ENCODE results near the gene EGLN2. TPM values are rescaled to one million over a fixed set of nuclear protein-coding genes. Genes with fewer than 3 reads are reported as not detected.

Gene EGLN2
- total RNA-seq, 1 experiment from 2014 or later: 115 TPM

- no peak for ATAC-seq
- H3K27me3 ChIP-seq (ENCODE audit: control insufficient read depth, insufficient read depth, low read length): no peaks in the 10 kb centered on the region
- no peak for DNase-seq (ENCODE audit: low read depth, low spot score)
- in situ Hi-C loops (cut with HindIII; ENCODE audit: low pct_unique_long_range_greater_than_20kb, low sequenced_read_pairs): no loop called here
- no peaks in the 10 kb centered on the region for H3K9me3 ChIP-seq (ENCODE audit: control insufficient read depth, insufficient read depth, low read depth, low read length)
- ChIA-PET POLR2A (interaction anchor here (0.6 kb wide), 1 partner anchor 14 kb away, joined by 3 read pairs; no protein-coding TSS in a partner anchor), CTCF (no interaction called here)
- no peak overlapping the region for H3K4me3 ChIP-seq (ENCODE audit: low read depth in 2 of 2, low read length in 2 of 2)
- no peaks in the 10 kb centered on the region; the same call in 1 of the 2 replicates for H3K4me1 ChIP-seq (ENCODE audit: control insufficient read depth, insufficient read depth, low read length)
- no TSS peak for BruUV-seq (replicated peaks)
- TF ChIP-seq SIN3A (IDR thresholded peaks at IDR 0.05; ENCODE audit: borderline replicate concordance, insufficient read depth, low read depth, low read length) (no peak), TCF7L2 (IDR thresholded peaks at IDR 0.05; ENCODE audit: low read depth, low read length) (no peak), POLR2AphosphoS5 (IDR thresholded peaks at IDR 0.05; ENCODE audit: low read depth, low read length) (no peak), CTCF (IDR thresholded peaks at IDR 0.05) (no peak)
- TF ChIP-seq, protein P1, sequence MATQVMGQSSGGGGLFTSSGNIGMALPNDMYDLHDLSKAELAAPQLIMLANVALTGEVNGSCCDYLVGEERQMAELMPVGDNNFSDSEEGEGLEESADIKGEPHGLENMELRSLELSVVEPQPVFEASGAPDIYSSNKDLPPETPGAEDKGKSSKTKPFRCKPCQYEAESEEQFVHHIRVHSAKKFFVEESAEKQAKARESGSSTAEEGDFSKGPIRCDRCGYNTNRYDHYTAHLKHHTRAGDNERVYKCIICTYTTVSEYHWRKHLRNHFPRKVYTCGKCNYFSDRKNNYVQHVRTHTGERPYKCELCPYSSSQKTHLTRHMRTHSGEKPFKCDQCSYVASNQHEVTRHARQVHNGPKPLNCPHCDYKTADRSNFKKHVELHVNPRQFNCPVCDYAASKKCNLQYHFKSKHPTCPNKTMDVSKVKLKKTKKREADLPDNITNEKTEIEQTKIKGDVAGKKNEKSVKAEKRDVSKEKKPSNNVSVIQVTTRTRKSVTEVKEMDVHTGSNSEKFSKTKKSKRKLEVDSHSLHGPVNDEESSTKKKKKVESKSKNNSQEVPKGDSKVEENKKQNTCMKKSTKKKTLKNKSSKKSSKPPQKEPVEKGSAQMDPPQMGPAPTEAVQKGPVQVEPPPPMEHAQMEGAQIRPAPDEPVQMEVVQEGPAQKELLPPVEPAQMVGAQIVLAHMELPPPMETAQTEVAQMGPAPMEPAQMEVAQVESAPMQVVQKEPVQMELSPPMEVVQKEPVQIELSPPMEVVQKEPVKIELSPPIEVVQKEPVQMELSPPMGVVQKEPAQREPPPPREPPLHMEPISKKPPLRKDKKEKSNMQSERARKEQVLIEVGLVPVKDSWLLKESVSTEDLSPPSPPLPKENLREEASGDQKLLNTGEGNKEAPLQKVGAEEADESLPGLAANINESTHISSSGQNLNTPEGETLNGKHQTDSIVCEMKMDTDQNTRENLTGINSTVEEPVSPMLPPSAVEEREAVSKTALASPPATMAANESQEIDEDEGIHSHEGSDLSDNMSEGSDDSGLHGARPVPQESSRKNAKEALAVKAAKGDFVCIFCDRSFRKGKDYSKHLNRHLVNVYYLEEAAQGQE (IDR thresholded peaks at IDR 0.05; ENCODE audit: insufficient read depth in 1 of 2, low read depth in 2 of 2, low read length in 1 of 2): no peak
- no peak overlapping the region for H3K27ac ChIP-seq (ENCODE audit: low read length)
- H3K36me3 ChIP-seq (ENCODE audit: control insufficient read depth, insufficient read depth, low read length): peaks cover 14% of the 10 kb centered on the region
- intact Hi-C loops (cut with micrococcal nuclease; ENCODE audit: unreplicated experiment): no loop called here
Observed at GRCh38 chr19:40755791-40756190, 43.2 kb upstream of the EGLN2 start.

GRCh38 chr19:40756502-40757110, 42.4 kb upstream of the EGLN2 start:
- ATAC-seq: no peak
- H3K27me3 ChIP-seq (ENCODE audit: control insufficient read depth, insufficient read depth, low read length): no peaks in the 10 kb centered on the region
- in situ Hi-C loops (cut with HindIII; ENCODE audit: low pct_unique_long_range_greater_than_20kb, low sequenced_read_pairs): no loop called here
- no TSS peak for BruUV-seq (replicated peaks)
- CTCF ChIA-PET: interaction anchor here (0.6 kb wide), 1 partner anchor 133 kb away, joined by 3 read pairs; no protein-coding TSS in a partner anchor
- H3K4me3 ChIP-seq (ENCODE audit: low read depth in 2 of 2, low read length in 2 of 2): no peak overlapping the region
- H3K9me3 ChIP-seq (ENCODE audit: control insufficient read depth, insufficient read depth, low read depth, low read length): no peaks in the 10 kb centered on the region
- no peak for DNase-seq (ENCODE audit: low read depth, low spot score)
- POLR2A ChIA-PET: interaction anchor here (0.6 kb wide), 1 partner anchor 94 kb away, joined by 3 read pairs; no protein-coding TSS in a partner anchor
- H3K4me1 ChIP-seq (ENCODE audit: control insufficient read depth, insufficient read depth, low read length): no peaks in the 10 kb centered on the region; the same call in 1 of the 2 replicates
- TF ChIP-seq TCF7L2 (IDR thresholded peaks at IDR 0.05; ENCODE audit: low read depth, low read length) (no peak), SIN3A (IDR thresholded peaks at IDR 0.05; ENCODE audit: borderline replicate concordance, insufficient read depth, low read depth, low read length) (no peak), POLR2AphosphoS5 (IDR thresholded peaks at IDR 0.05; ENCODE audit: low read depth, low read length) (no peak; the same call in 1 of the 2 replicates), CTCF (IDR thresholded peaks at IDR 0.05) (no peak)
- TF ChIP-seq, protein P1 (IDR thresholded peaks at IDR 0.05; ENCODE audit: insufficient read depth in 1 of 2, low read depth in 2 of 2, low read length in 1 of 2): no peak
- H3K27ac ChIP-seq (ENCODE audit: low read length): no peak overlapping the region
- intact Hi-C loops (cut with micrococcal nuclease; ENCODE audit: unreplicated experiment): no loop called here
- H3K36me3 ChIP-seq (ENCODE audit: control insufficient read depth, insufficient read depth, low read length): peaks cover 14% of the 10 kb centered on the region
